ENCODE data around the gene COQ7.

COQ7 gene

DNA sequence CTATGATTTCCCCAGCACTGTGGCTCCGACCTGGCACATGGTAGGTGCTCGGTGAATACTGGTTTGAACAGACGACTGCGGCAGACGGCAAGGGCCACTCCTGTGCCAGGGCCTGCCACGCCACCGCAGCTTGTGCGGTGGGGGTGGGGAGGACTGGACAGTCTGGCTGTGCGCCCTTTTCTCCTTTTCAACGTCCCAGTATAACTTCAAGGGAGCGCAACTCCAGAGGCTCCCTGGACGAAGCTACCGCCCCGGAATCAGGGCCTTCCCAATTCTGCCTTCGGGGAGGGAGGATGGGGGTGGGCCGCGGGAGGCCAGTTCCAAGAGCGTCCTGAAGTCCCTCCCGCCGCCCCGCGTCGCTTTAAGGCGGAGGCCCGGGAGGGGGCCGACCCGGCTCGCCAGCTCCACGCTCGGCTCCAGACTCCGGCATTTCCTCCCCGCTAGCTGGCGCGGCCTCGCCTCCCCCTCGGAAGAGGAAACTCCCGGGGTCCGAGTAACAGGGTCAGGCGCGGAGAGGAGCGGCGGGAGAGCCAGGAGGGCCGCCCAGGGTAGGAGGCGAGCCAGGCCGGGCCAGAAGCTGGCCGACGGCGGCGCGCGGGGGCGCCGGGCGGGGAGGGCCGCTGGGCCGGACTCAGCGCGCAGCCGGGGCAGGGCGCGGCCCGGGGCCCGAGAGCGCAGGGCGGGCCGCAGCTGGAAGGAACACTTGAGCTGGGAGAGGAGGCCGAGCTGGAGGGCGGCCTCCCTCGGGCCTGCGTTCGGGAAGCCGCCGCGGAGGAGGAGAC, 46.4 kb downstream of the COQ7 start, which contains the start of gene ITPRIPL2:
Gene ITPRIPL2, plus strand, starts transcription at position 388 of the 782 bp plus-strand sequence. CDS start 498 bp downstream, outside the sequence.
- no peak for DNase-seq

DNA sequence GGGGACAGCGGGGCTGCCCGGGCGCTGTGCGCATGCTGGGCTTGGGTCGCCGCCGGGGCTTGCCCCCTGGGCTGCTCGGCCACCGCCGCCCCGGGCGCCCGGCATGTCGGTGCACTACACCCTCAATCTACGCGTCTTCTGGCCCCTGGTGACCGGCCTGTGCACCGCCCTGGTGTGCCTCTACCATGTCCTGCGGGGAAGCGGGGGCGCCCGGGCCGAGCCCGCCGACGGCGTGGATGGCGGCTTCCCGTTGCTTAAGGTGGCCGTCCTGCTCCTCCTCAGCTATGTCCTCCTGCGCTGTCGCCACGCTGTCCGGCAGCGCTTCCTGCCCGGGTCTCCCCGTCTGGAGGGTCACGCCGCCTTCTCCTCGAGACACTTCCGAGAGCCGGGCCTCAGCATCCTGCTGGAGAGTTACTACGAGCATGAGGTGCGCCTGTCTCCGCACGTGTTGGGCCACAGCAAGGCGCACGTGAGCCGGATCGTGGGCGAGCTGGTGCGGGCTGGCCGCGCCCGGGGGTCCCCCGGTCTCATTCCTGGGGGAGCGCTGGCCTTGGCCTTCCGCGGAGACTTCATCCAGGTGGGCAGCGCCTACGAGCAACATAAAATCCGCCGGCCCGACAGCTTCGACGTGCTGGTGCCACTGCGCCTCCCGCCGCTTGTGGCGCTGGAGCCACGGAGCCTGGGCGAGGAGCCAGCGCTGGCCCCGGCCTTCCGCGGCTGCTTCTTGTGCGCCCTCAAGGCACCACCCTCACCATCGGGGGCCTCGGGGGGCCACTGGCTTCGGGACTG, 47.1 kb downstream of the COQ7 start:
- no peak for DNase-seq

DNA sequence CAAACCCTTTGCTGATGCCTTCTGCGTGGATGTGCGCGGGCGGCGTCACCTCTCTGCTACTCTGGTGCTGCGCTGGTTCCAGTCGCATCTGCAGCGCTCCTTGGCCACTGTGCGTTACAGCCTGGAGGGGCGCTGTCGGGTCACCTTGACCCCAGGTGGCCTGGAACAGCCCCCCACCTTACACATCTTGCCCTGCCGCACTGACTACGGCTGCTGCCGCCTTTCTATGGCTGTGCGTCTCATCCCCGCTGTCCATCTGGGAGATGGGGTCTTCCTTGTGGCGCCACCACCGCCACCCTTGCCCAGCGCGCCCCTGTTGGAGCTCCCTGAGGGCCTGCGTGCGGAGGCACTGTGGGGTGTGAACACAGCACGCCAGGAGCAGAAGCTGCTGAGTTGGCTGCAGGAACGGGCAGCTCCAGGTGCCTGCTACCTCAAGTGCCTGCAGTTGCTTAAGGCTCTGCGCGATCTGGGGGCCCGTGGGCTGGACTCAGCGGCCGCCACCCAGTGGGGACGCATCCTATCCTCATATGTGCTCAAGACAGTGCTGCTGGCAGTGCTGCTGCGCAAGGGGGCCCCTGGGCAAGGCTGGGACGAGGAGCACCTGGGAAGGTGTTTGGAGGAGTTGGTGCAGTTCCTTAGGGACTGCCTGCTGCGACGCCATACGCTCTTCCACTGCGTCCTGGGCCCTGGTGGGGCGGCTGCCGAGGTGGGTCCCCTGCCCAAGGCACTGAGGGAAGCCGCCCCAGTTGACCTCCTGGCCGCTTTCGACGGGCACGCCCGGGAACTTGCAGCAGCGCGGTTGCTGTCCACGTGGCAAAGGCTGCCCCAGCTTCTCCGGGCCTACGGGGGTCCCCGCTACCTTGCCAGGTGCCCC, 48.0 kb downstream of the COQ7 start:
- DNase-seq, result no peak

DNA sequence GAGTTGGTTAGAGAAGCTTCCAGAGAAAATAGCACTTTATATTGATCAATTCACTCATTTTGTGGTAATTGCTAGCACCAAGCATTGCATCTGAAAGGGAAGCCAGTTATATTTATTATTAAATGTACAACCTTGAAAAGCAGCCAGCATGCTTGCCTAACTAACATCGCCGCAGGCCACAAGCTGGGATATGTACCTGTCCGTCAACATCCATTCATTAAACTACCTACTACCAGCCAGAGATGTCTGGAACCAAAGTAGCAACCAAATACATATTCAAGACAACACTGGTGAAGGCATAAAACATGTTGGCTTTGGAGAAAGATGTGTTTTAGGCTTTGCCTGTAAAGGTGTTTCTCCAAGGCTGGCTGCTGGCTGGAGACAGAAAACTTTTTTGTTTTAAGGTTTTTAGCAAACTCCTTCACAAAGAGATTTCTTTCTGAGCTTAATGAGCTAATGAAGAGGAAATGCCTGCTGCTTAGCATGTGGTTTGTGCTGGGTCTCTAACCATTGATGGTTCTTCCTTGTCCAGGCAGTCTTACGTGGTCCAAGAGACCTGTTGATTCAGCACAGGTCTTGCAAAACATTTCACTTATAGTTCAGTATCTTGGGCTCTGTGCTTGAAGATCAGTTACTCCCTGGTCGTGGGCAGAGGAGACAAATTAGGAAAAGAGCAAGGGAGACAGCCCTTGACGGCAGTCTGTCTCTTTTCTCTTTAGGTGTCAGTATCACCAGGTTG, 49.5 kb downstream of the COQ7 start:
- no peak for DNase-seq

DNA sequence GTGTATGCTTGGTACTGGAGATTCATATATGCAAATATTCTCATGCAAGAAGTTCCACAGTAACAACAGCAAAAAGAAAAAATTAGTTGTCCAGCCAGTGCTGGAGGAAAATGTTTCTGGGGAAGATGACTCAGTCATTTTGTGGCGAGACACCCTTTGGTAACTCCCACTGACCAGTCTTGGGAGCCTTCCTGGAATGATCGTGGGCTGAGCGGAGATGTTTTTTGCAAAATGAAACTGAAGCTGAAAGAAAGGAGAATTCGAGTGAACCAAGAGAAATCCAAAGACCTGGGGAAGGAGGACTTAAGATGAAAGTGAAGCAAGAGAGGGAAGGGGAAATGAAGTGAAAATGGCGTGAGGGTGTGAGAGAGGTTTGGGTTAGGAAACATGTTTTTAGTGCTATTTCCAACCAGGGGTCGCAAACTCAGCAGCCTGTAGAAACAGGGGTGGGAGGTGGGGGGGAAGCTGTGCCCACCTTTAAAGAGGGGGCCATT, 51.6 kb downstream of the COQ7 start:
- no peak for DNase-seq

DNA sequence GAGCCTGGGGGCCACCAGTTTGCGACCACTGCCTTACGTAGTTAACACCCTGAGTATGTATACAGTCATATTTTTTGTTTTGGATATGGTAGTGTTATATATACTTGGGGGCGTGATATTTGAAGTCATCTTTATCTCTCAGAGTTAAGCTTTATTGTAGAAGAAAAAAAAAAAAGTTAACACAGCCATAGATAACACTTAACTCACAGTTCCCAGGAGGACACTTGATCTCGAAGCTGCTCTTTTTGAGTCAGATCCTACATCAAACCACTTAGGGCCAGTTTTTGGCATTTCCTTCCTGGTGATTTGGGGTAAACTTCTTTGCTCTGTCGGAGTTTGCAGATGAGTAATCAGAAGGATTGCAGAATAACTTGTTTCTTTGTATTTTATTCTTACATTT, 52.1 kb downstream of the COQ7 start:
- DNase-seq, result no peak

DNA sequence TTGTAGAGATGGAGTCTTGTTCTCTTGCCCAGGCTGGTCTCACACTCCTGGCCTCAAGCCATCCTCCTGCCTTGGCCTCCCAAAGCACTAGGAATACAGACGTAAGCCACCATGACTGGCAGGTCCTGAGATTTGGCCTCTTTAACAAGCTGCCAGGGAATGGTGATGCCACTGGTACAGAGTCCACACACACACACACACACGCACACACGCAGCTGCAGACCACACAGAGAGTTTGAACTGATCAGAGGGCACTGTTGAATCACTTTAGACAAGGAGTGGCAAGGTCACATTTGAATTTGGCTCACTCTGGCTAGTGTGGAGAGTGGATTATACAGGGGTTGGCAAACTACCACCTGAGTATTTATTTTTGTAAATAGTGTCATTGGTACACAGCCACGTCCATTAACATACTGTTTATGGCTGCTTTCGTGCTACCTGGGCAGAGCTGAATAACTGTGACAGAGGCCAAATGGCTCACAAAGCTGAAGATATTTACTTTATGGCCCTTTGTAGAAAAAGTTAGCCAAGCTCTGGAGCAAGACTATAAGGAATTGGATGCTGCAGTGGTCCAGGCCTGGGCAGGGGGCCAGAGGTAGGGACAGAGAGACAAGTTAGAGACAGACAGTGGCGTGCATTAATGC, 56.2 kb downstream of the COQ7 start:
- DNase-seq, result no peak

DNA sequence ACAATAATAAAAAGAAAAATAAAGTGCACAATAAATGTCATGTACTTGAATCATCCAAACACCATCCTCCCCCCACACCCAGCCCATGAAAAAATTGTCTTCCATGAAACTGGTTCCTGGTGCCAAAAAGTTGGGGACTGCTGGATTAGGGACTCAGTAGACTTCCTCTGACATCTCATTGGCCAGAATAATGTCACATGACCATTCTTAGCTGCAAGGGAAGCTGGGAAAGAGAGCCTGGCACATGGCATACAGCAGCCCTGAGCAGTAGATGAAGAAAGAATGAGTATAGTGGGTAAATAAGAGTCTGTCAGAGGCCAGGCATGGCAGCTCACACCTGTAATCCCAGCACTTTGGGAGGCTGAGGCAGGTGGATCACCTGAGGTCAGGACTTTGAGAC, 58.9 kb downstream of the COQ7 start:
- DNase-seq, result no peak

DNA sequence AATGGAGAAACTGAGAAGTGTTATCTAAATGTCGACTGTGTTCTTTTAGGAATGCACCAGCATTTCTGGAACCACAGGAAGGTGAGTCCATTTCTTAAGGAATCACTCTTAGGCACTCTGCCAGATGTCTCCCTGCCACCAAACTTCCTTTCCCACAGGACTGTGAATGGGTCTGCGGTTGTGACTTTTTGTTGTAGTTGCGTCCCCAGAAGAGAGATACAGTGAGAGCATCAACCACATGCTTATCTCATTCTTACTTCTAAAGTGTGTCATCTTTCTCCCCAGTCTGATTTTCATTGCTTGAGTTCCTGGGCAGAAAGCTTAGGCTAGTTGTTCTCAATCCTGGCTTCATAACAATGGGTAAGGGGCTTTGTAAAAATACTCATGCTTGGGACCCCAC, 59.8 kb downstream of the COQ7 start:
- DNase-seq, result no peak

DNA sequence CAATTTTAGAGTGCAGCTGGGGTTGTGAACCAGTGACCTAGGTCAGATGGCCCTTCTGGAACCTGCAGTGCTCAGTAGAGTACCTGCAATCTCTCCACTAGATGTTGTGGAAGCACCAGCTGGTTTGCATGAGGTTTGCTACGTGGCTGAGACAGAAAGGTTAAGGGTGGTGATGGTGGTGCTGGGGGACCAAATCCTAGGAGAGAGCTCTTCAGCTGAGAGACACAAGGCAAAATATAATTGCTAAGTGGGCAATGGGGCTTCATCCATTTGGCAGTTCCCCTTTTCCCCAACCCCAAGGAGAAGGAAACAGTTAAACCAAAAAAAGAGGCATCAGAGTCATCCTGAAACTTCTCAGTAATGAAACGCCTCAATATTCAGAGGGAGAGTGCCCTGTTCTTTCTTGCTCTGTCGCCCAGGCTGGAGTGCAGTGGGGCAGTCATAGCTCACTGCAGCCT, 60.3 kb downstream of the COQ7 start:
- DNase-seq, result no peak

DNA sequence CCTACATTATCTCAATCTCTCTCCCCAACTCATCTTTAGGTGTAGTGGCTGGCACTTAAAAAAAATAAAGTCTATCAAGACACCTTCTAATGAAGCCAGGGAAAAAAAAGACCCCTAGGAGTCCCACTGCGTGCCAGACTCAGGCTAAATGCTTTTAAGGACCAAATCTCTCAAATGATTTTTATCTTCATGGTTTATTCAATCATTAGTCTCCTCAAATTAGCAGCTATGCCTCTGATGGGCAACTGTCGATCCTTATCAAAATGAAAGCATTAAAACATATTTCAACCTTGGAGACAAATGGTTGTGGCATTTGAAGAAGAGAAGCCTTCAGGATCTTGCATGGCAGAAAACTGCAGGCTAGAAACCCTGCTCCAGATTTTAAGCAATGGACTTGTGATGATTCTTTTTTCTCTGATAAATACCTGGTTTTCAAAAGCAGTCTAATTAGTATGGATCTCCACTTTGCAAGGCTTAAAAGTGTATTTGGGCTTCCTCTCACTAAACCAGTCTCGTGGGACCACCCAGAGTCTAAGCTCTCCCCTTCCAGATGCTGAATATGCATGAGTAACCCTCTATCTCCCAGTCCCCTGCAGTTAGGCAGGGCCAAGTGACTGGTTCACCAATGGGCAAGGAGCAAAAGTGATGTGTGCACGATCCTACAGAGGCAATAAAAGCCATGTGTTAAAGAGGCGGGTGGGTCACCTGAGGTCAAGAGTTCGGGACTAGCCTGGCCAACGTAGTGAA, 61.2 kb downstream of the COQ7 start:
- DNase-seq, result no peak
